GM12878 (cell line): Measurements from ENCODE around the gene RCAN1. TPM values are rescaled to one million over a fixed set of nuclear protein-coding genes. Genes with fewer than 3 reads are reported as not detected.

Source experiments
- ATAC-seq: fragments of 200-7000 bp; cut with Tn5 transposase; 3 replicates; pipeline ENCODE4 v1.9.1; 2020; ENCODE audit warnings: mild to moderate bottlenecking, moderate library complexity
- BruUV-seq: library from RNA; stranded (reverse); fragments of 400-500 nt; replicated peaks from 2 replicates; lab custom pipeline; 2021; lab: Mats Ljungman, UMichigan
- CTCF ChIA-PET: fragments of 300-600 bp; sonication (Branson Sonifier 250); formaldehyde crosslinking; extraction: SDS; loops from one replicate; lab custom pipeline; 2021; ENCODE audit warnings: inconsistent platforms; lab: Yijun Ruan, JAX
- POLR2A ChIA-PET: fragments of 350-600 bp; formaldehyde crosslinking; extraction: SDS; loops from one replicate; lab custom pipeline; 2021; ENCODE audit warnings: inconsistent platforms; lab: Charles Lee
- RAD21 ChIA-PET: fragments of 300-600 bp; sonication (Branson Sonifier 250); formaldehyde crosslinking; loops from one replicate; lab custom pipeline; 2023; ENCODE audit warnings: antibody characterized with exemption; ENCODE audit not compliant: unreplicated experiment; lab: Charles Lee
- SMC1A ChIA-PET: fragments of 300-600 bp; sonication (Branson Sonifier 250); formaldehyde crosslinking; loops from one replicate; lab custom pipeline; 2023; ENCODE audit not compliant: unreplicated experiment, uncharacterized antibody; lab: Charles Lee
- DNase-seq: peaks from one replicate; pipeline ENCODE4 v3.0.0-alpha.2; 2011; ENCODE audit warnings: low read depth, low spot score
- FAIRE-seq: peaks from 3 replicates; lab custom pipeline; 2011; peaks lifted over from hg19 to GRCh38; lab: Jason Lieb, UNC
- H2AFZ ChIP-seq: 2 replicates; pipeline ENCODE4 v1.6.0; 2011; ENCODE audit warnings: low read depth, low read length, control low read depth; ENCODE audit not compliant: control insufficient read depth
- H3K27ac ChIP-seq: 2 replicates; pipeline ENCODE4 v1.5.1; 2011; ENCODE audit warnings: control low read depth; ENCODE audit not compliant: control insufficient read depth, insufficient read depth
- H3K27me3 ChIP-seq, 2 experiments: replicated peaks in 1 of 2; 2 replicates each; pipeline versions ENCODE4 v1.6.0 to v1.6.1; 2011; ENCODE audit warnings: low read length in 1 of 2; ENCODE audit not compliant: control insufficient read depth in 2 of 2, insufficient read depth in 2 of 2
- H3K36me3 ChIP-seq, 2 experiments: 2 replicates each; pipeline ENCODE4 v1.5.1; 2011; ENCODE audit warnings: low read length in 1 of 2; ENCODE audit not compliant: control insufficient read depth in 2 of 2, insufficient read depth in 2 of 2
- H3K4me1 ChIP-seq: 2 replicates; pipeline ENCODE4 v1.6.1; 2011; ENCODE audit warnings: mild to moderate bottlenecking, low read length, moderate library complexity, mixed read lengths; ENCODE audit not compliant: control insufficient read depth, insufficient read depth
- H3K4me2 ChIP-seq: 2 replicates; pipeline ENCODE4 v1.6.0; 2011; ENCODE audit warnings: control low read depth; ENCODE audit not compliant: control insufficient read depth, insufficient read depth
- H3K4me3 ChIP-seq: fragments of 200-600 bp; sonication (generic); 2 replicates; pipeline ENCODE4 v1.5.1; 2016
- H3K79me2 ChIP-seq: 2 replicates; pipeline ENCODE4 v1.6.0; 2011; ENCODE audit warnings: low read length; ENCODE audit not compliant: control insufficient read depth, insufficient read depth
- H3K9ac ChIP-seq: 2 replicates; pipeline ENCODE4 v1.8.0; 2011; ENCODE audit warnings: low read length, control low read depth, mixed read lengths; ENCODE audit not compliant: control insufficient read depth, insufficient read depth
- H3K9me3 ChIP-seq: replicated peaks from 3 replicates; pipeline ENCODE4 v1.5.1; 2011; ENCODE audit warnings: mild to moderate bottlenecking, low read length; ENCODE audit not compliant: control insufficient read depth, insufficient read depth
- H4K20me1 ChIP-seq: 2 replicates; pipeline ENCODE4 v1.6.0; 2011; ENCODE audit not compliant: control insufficient read depth, insufficient read depth
- ATF3 ChIP-seq: IDR thresholded peaks from 2 replicates; pipeline ENCODE4 v1.6.1; 2011; ENCODE audit warnings: low read depth, mild to moderate bottlenecking, low read length, moderate library complexity, borderline replicate concordance; ENCODE audit errors: extremely low read depth
- EGR1 ChIP-seq, 2 experiments: IDR thresholded peaks; 1 replicate in 1 of 2; 2 replicates in 1 of 2; pipeline ENCODE4 v1.6.1; 2011 to 2012; ENCODE audit warnings: low read depth in 2 of 2, low read length in 2 of 2, borderline replicate concordance in 1 of 2, mild to moderate bottlenecking in 1 of 2, moderate library complexity in 1 of 2
- MEF2A ChIP-seq: IDR thresholded peaks from 2 replicates; pipeline ENCODE4 v1.6.1; 2011; ENCODE audit warnings: low read depth, mild to moderate bottlenecking, low read length, moderate library complexity; ENCODE audit not compliant: insufficient read depth
- TAF1 ChIP-seq: IDR thresholded peaks from 2 replicates; pipeline ENCODE4 v1.6.1; 2011; ENCODE audit warnings: mild to moderate bottlenecking, low read depth, low read length, borderline replicate concordance
- USF2 ChIP-seq: IDR thresholded peaks from 2 replicates; pipeline ENCODE4 v1.6.1; 2011; ENCODE audit warnings: low read depth, low read length, improper control_type of control experiment, borderline replicate concordance
- ZNF592 ChIP-seq: fragments of 450-650 bp; IDR thresholded peaks from 2 replicates; pipeline ENCODE4 v1.6.1; 2017; ENCODE audit warnings: mild to moderate bottlenecking, moderate library complexity
- WGBS: methylation state at CpG from one replicate; pipeline ENCODE4 v1.1.6; 2016; ENCODE audit warnings: low lambda C conversion rate; ENCODE audit not compliant: insufficient replicate concordance, insufficient coverage; ENCODE audit errors: missing lambda C conversion rate; 5-methylcytosine and 5-hydroxymethylcytosine counted together
- in situ Hi-C: fragments of 300-500 bp; cut with MboI; formaldehyde crosslinking; loops from 9 replicates; pipeline ENCODE4 v1.14.3; 2018; ENCODE audit warnings: mixed read lengths
- intact Hi-C: fragments of 100-400 bp; cut with micrococcal nuclease; formaldehyde crosslinking; loops from one replicate; pipeline ENCODE4 v1.14.2; 2022; ENCODE audit not compliant: unreplicated experiment
- polyA plus RNA-seq, 11 experiments: library from polyadenylated mRNA; depleted of rRNA in 4 of 11; unstranded in 6 of 11; stranded (reverse) in 5 of 11; fragments of >200 nt; fragmentation: Nextera tagmentation in 4 of 11; fragmentation: Illumina TruSeq in 1 of 11; extraction: Ambion mirVana in 4 of 11; extraction: Trizol in 1 of 11; gene quantifications; 1 replicate in 1 of 11; 2 replicates in 10 of 11; pipeline versions ENCODE4 v1.2.1 to v1.2.3, GENCODE V29; 2011 to 2016; ENCODE audit warnings: inconsistent platforms in 2 of 11, missing spikeins in 2 of 11, low read depth in 1 of 11
- total RNA-seq, 4 experiments: library from RNA; depleted of rRNA in 3 of 4; stranded (reverse); fragments of >200 nt in 3 of 4; fragmentation: Illumina TruSeq in 1 of 4; extraction: Trizol in 1 of 4; gene quantifications; 2 replicates each; pipeline versions ENCODE4 v1.2.1 to v1.2.3, GENCODE V29; 2013 to 2021
- TF ChIP-seq, protein P1 (sequence below): fragments of 450-650 bp; IDR thresholded peaks from 2 replicates; pipeline ENCODE4 v1.6.1; 2016; ENCODE audit warnings: mild to moderate bottlenecking, moderate library complexity, borderline replicate concordance

RCAN1 gene
- total and polyA plus RNA-seq, 10 of the 15 experiments (the other 5 are each of a cell fraction or from before 2014, with no cell fraction given), result 2.8 to 12.9 (median 10.5) TPM

DNA sequence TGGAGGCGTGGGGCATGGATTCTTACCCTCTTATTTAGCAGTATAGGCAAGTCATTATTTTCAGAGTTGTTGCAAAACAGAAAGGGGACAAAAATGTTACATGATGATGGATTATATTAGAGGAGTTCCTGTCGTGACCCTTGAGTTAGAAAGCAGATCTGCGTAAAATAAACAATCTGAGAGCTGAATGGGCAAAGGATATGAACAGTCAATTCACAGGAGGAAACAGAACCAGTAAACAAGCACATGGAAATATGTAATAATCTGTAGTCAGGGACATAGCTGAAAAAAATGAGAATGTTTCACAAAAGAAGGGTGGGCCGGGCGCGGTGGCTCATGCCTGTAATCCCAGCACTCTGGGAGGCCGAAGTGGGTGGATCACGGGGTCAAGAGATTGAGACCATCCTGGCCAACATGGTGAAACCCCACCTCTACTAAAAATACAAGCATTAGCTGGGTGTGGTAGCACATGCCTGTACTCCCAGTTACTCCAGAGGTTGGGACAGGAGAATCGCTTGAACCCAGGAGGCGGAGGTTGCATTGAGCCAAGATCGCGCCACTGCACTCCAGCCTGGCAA is 20.9 kb downstream of the RCAN1 start (continued):
- TF ChIP-seq, protein P1, sequence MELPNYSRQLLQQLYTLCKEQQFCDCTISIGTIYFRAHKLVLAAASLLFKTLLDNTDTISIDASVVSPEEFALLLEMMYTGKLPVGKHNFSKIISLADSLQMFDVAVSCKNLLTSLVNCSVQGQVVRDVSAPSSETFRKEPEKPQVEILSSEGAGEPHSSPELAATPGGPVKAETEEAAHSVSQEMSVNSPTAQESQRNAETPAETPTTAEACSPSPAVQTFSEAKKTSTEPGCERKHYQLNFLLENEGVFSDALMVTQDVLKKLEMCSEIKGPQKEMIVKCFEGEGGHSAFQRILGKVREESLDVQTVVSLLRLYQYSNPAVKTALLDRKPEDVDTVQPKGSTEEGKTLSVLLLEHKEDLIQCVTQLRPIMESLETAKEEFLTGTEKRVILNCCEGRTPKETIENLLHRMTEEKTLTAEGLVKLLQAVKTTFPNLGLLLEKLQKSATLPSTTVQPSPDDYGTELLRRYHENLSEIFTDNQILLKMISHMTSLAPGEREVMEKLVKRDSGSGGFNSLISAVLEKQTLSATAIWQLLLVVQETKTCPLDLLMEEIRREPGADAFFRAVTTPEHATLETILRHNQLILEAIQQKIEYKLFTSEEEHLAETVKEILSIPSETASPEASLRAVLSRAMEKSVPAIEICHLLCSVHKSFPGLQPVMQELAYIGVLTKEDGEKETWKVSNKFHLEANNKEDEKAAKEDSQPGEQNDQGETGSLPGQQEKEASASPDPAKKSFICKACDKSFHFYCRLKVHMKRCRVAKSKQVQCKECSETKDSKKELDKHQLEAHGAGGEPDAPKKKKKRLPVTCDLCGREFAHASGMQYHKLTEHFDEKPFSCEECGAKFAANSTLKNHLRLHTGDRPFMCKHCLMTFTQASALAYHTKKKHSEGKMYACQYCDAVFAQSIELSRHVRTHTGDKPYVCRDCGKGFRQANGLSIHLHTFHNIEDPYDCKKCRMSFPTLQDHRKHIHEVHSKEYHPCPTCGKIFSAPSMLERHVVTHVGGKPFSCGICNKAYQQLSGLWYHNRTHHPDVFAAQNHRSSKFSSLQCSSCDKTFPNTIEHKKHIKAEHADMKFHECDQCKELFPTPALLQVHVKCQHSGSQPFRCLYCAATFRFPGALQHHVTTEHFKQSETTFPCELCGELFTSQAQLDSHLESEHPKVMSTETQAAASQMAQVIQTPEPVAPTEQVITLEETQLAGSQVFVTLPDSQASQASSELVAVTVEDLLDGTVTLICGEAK, result no peak
- TF ChIP-seq ATF3, result no peak
- TF ChIP-seq MEF2A, result no peak
- TF ChIP-seq, all 136 proteins: peak for 0

- intact Hi-C loops (no loop called here), in situ Hi-C loops (no loop called here)
- ChIA-PET SMC1A (interaction anchor here (1.6 kb wide), 1 partner anchor 9 kb away, joined by 7 read pairs; no protein-coding TSS in a partner anchor), CTCF (interaction anchor here (1.0 to 1.5 kb wide), 3 partner anchors 8 to 11 kb away, joined by 3 to 4 read pairs (median 4); no protein-coding TSS in a partner anchor), RAD21 (interaction anchor here (1.2 kb wide), 1 partner anchor 11 kb away, joined by 3 read pairs; no protein-coding TSS in a partner anchor), POLR2A (no interaction called here)
- 55% methylated on average over 5 of the region's 5 CpGs for WGBS
- Histone ChIP-seq H4K20me1 (no peaks in the 10 kb centered on the region), H3K27me3 (no peaks in the 10 kb centered on the region), H2AFZ (no peak overlapping the region), H3K9ac (no peak overlapping the region), H3K79me2 (no peaks in the 10 kb centered on the region), H3K9me3 (no peaks in the 10 kb centered on the region), H3K27ac (no peak overlapping the region), H3K4me3 (no peak overlapping the region), H3K4me2 (no peak overlapping the region), H3K36me3 (no peaks in the 10 kb centered on the region; a peak in 1 of 4 replicates), H3K4me1 (no peaks in the 10 kb centered on the region)
- no peak for DNase-seq
- no peak for ATAC-seq
- no peak for FAIRE-seq
- no TSS peak for BruUV-seq
- TF ChIP-seq ZNF592, result no peak
- TF ChIP-seq TAF1, result no peak
- TF ChIP-seq EGR1 (IDR thresholded peaks at IDR 0.05; ENCODE audit: borderline replicate concordance in 1 of 2, low read depth in 2 of 2, low read length in 2 of 2), result no peak
- TF ChIP-seq USF2, result no peak
These were observed 21.5 kb downstream of the RCAN1 start for GRCh38 chr21:34593423-34593822.
